GM21737 (cell line): ENCODE measurements around the gene STYX.

Experiments used
- ATAC-seq: cut with Tn5 transposase; IDR thresholded peaks from one replicate; pipeline ENCODE4 v1.9.1; 2021; ENCODE audit warnings: mild to moderate bottlenecking, moderate library complexity; ENCODE audit not compliant: unreplicated experiment

The STYX gene

GRCh38 chr14:52789118-52789517 lies 59.2 kb downstream of the STYX start:
- no peak for ATAC-seq

- ATAC-seq, result no peak
Observed at GRCh38 chr14:52790011-52790755, 60.2 kb downstream of the STYX start.

- peak; percentile 13 for ATAC-seq
Observed at GRCh38 chr14:52790756-52791222, 60.8 kb downstream of the STYX start.

- ATAC-seq, result peak; percentile 94
Observed at GRCh38 chr14:52791223-52792096, 61.5 kb downstream of the STYX start, which contains the start of gene GNPNAT1. Gene GNPNAT1 (minus strand): TSS chr14:52791607. CDS start chr14:52784650, 6,957 bp downstream.

GRCh38 chr14:52792097-52792415 lies 62.1 kb downstream of the STYX start:
- no peak for ATAC-seq

- no peak for ATAC-seq
Observed at GRCh38 chr14:52793061-52793460, 63.1 kb downstream of the STYX start.

- no peak for ATAC-seq
Observed at GRCh38 chr14:52797653-52798052, 67.7 kb downstream of the STYX start.

- ATAC-seq, result no peak
Observed at GRCh38 chr14:52798826-52799225, 68.9 kb downstream of the STYX start.

- ATAC-seq, result no peak
Observed at GRCh38 chr14:52801014-52801712, 71.2 kb downstream of the STYX start.

GRCh38 chr14:52802597-52802996 lies 72.6 kb downstream of the STYX start:
- ATAC-seq, result no peak

- ATAC-seq, result no peak
Observed at GRCh38 chr14:52806115-52806514, 76.1 kb downstream of the STYX start.

GRCh38 chr14:52808101-52808500 lies 78.1 kb downstream of the STYX start:
- ATAC-seq, result no peak

GRCh38 chr14:52821805-52822250 lies 91.9 kb downstream of the STYX start:
- ATAC-seq, result no peak

GRCh38 chr14:52824462-52824861 lies 94.5 kb downstream of the STYX start:
- no peak for ATAC-seq
